Measurements from ENCODE around the gene ARHGAP26.

- no peak for TF ChIP-seq EP300 (IDR thresholded peaks at IDR 0.05; ENCODE audit: low read depth)
- TF ChIP-seq CTCF (IDR thresholded peaks at IDR 0.05), result no peak
- TF ChIP-seq POLR2A (IDR thresholded peaks at IDR 0.05), result no peak
- TF ChIP-seq POLR2AphosphoS5 (IDR thresholded peaks at IDR 0.05), result no peak
Observed at GRCh38 chr5:142904416-142904815, 134.2 kb downstream of the ARHGAP26 start.
